HG03025 (cell line): ENCODE results near the gene MIGA1.
"Not testable (repeated sequence)": the region's sequence is repeated elsewhere in the genome, so short reads cannot be mapped to it uniquely, and the experiment has no call there.

Experiments used
- ATAC-seq: cut with Tn5 transposase; IDR thresholded peaks from one replicate; pipeline ENCODE4 v1.9.1; 2021; ENCODE audit warnings: mild to moderate bottlenecking, moderate library complexity; ENCODE audit not compliant: unreplicated experiment, low FRiP score

The MIGA1 gene

DNA sequence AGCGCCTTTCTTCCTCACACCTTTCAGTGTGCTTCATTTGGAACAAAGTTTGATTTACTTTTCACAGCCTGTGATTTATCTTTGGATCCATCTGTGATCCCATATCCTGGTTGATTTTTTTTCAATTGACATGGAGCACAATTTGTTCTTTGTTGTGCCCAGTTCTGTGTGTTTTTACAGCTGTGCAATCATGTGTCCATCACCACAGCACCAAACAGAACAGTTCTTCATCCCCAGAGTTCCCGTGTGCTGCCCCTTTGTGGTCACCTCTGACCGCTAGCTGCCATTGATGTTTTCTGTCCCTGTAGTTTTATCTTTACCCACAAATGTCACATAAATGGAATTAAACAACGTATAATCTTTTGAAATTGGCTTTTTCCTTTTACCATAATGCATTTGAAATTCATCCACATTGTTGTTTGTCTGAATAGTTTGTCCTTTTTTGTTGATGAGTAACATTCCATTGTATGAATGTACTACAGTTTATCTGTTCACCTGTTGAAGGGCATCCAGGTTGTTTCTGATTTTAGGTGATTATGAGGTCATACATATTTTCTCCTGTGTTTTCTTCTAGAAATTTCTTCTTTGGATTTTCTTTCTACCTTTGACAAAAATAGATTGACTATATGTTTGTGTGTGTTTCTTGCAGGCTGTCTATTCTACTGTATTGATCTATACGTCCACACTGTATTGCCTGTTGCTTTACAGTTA lies 17.4 kb downstream of the MIGA1 start:
- no peak for ATAC-seq

DNA sequence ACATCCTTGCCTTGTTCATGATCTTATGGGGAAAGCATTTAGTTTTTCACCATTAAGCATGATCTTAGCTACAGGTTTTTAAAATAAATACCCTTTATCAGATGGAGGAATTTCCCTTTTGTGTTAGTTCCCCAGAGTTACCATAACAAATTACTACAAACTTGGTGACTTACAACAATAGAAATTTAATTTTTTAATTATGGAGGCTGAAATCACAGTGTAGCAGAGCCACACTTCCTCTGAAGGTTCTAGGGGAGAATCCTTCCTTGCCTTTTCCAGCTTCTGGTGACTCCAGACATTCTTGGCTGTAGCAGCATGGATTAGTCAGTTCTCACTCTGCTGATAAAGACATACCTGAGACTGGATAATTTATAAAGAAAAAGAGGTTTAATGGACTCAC lies 18.5 kb downstream of the MIGA1 start:
- no peak for ATAC-seq

DNA sequence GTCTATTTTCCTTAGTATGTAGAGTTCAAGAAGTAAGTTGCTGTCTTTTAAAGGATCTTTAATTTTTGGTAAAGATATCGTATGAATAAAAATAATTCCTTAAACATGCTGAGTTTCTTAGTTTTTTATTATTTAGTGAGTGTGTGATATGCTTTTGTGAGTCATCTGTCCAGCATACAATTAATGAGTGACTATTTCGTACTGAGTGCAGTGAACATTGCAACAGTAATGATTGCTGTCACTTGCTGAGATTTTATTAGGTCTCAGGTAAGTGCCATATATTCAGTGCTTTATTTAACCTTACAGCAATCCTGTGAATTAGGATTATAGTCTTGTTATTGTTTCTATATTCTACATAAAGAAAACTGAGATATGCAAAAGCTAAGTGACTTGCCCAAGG lies 22.6 kb downstream of the MIGA1 start:
- no peak for ATAC-seq

DNA sequence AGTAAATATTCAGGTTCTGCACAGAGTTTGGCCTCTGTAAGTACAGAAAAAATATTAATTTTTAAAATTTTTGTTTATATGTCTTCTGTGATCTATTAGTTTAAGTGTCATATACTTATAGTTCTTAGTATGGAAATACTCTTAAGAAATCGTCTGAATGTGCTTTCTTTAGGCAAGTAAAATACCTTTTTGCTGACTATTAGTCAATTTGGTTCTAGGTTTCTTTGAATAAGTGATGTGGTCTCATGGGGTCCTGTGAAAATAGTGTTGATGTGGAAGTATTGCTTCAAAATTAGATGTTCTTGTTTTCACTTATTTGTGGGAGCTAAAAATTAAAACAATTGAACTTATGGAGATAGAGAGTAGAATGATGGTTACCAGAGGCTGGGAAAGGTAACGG lies 23.9 kb downstream of the MIGA1 start:
- ATAC-seq: no peak

DNA sequence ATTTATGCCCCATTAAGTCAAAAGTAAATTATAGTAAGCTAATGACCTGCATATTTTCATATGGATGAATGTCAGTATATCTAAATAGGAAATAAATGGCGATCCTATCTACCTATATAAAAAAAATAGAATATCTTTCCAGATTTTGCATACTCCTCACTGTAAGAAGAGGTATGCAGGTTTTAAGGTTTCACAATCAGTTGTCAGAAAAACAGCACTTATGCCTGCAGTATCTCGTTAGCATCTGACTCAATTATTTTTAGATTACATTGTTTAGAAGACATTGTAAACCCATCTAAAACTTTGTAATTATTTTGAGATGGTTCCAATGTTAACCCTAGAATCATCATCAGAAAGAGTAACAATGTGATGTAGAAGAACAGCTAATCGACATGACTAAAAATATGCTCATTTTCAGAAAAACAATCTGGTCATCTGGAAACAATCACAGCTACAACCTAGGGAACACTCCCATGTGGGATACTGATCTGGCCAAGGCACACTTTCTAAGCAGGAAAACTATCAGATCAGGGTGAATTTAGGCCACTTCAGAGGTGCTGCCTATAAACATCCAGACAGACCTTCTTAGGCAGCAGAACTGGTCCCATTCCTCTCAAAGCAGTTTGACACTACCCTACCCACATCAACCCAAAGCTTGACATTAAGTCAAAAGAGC lies 30.5 kb downstream of the MIGA1 start:
- not testable (repeated sequence) for ATAC-seq

DNA sequence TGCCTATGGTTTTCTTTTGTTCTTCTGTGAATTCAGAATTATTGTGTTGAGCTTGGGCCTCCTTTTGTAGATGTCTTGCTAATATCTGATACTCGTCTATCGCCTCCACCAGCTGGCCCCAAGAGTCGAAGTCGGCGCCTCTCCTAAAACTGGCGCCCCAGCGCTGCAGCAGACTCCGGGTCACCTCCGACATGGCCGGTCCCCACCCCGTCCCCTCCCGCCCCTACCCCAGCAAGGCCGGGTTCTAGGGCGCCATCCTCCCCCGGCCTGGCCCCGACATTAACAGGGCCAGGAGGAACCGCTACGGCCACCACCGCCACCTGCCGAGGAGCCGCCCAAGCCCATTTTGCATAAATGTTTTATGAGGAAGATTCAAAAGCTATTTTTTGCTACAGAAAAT lies 32.1 kb downstream of the MIGA1 start:
- not testable (repeated sequence) for ATAC-seq

DNA sequence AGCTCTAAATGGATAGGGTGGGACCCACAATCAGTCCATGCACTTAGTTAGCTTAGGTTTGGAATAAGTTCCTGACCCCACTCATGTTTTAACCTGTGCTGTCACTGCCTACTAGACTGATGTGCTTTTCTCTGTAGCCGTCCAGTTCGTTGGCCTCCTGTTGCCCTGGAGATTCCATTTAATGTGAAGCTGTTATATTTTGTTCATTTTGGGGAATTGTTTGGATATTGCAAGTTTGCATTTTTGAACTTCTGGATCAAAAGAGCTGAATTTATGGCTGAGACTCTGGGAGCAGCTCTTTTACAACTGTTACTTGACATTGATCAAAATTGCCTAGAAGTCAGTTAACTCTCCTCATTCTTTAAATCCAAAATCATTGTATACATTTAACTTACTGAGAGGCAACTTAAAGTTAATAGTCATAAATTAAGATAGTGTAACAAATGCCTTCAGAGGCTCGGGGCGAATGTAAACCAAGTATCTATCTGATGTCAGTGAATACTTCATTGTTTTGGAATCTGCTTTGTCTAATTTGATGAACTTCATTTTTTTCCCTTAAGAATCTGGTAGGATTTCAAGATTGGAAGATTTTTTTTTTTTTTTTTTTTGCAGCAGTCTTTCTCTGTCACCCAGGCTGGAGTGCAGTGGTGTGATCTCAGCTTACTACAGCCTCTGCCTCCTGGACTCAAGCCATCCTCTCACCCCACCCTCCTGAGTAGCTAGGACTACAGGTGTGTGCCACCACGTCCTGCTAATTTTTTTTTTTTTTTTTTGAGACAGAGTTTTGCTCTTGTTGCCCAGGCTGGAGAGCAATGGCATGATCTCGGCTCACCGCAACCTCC lies 38.1 kb downstream of the MIGA1 start:
- no peak for ATAC-seq

DNA sequence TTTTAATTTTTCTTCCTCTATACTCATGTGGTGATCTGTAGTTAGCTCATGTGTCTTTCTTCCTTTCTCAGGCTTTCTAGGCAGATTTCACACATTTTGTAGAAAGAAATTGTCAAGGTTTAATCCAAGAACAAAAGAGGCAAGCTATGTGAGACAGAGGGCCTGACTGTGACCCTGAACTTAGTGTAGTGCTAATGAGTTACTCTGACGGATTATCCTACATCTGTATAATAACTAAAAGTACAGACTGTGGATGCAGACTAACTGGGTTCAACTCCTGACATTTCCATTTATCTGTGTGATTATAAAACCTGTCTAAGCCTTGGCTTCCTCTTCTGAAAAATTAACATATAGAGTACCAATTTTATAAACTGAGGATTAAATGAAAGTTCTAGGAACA lies 40.7 kb downstream of the MIGA1 start:
- no peak for ATAC-seq

DNA sequence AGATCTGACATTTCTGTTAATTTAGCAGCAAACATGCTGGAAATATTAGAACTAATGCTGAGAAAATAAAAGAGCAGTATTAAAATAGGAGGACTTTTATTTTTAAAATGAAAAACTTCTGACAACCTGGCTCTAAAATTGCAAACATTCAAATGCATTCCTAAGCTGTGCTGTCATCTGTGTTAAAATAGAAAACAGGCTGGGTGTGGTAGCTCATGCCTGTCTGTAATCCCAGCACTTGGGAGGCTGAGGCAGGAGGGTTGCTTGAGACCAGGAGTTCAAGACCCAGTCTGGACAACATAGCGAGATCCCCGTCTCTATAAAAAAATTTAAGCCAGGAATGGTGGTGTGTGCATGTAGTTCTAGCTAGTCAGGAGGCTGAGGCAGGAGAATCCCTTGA lies 44.6 kb downstream of the MIGA1 start:
- no peak for ATAC-seq

DNA sequence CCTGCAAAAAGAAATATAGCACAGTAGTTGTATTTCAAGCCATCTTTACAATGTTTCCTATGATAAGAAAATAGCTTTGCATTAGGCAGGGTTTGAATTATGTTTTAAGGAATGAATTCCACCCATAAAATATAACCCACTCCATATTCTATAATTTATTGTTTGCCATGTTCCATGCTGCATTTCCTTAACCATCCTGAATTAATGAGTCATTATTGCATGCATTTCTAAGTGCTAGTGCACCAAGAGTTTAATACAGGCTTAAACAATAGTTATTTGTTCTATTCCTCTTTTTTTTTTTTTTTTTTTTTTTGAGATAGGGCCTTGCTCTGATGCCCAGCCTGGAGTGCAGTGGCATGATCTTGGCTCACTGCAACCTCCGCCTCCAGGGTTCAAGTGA lies 45.2 kb downstream of the MIGA1 start:
- no peak for ATAC-seq

DNA sequence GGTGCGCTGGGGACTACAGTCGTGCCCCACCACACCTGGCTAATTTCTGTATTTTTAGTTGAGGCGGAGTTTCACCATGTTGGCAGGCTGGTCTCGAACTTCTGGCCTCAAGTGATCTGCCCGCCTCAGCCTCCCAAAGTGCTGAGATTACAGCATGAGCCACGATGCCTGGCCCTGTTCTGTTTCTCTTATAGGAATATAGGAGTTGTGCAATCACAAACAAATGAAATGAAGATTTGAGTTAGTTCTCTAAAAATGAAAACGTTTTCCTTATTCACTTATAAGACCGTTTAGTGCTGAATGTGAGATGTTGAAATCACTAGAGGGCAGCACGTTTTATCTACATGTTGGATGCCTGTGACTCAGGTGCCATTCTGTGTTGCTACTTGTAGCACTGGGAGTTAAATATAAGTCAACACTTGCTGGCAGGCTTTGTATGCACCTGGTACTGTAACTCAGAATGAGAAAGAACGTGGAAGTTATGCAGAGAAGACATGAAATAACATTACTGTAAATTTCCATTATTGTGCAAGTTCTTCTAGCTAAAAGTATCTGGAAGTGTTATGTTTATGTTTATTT lies 45.8 kb downstream of the MIGA1 start:
- no peak for ATAC-seq

DNA sequence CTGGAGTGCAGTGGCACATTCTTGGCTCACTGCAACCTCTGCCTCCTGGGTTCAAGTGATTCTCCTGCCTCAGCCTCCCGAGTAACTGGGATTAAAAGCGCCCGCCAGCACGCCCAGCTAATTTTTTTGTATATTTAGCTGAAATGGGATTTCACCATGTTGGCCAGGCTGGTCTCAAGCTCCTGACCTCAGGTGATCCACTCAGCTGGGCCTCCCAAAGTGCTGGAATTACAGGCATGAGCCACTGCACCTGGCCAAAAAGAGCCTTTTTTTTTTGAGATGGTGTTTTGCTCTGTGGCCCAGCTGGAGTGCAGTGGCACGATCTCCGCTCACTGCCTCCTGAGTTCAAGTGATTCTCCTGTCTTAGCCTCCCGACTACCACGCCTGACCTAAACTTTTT lies 47.4 kb downstream of the MIGA1 start:
- not testable (repeated sequence) for ATAC-seq

DNA sequence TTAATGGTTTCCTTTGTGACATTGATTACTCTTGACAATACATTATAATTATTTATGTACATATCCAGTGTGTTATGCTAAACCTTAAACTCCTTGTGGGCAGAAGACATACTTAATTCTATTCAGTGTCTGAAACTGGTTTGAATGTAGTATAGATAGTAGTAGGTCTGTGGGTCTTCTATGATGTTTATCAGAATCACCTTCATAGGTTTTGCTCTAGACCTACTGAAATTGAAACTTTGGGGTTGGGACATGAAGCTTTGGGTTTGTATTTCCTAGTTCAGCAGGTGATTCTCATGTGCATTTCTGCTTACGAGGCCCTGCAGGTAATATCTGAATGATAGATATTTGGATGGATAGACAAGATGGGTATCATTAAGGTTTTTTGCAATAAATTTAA lies 48.6 kb downstream of the MIGA1 start:
- no peak for ATAC-seq

DNA sequence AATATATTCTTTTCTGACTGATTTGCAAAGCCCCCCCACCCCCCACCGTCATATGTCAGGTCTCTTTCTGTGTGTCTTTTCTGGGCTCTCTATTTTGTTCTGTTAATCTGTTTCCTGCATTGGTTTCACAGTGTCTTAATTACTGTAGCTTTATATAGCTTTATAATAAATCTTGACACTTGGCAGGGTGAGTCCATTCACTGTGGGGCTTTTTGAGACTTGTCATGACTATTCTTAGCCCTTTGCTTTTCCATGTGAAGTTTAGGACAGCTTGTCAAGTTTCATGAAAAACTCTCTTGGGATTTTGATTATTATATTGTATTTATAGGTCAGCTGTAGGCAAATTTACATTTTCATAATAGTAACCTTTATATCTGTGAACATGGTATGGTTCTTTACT lies 50.4 kb downstream of the MIGA1 start:
- no peak for ATAC-seq

DNA sequence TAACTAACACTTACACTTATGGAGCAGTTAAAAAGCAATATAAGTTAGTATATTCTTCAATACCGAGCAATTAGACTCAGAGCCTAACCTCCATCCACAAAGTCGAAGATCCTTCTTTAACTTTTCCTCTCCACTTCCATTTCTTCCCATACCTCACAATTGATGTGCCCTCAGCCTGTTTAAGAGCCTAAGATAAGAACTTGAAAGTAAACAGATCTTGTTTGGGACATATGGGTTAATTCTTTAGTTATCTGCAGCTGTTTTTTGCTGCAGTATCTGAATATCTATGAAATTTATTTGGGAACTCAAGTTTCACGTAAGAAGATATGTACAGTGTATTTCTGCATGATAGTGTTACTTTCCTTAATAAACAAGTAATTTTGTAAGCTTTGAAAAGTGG lies 51.5 kb downstream of the MIGA1 start:
- ATAC-seq: no peak

DNA sequence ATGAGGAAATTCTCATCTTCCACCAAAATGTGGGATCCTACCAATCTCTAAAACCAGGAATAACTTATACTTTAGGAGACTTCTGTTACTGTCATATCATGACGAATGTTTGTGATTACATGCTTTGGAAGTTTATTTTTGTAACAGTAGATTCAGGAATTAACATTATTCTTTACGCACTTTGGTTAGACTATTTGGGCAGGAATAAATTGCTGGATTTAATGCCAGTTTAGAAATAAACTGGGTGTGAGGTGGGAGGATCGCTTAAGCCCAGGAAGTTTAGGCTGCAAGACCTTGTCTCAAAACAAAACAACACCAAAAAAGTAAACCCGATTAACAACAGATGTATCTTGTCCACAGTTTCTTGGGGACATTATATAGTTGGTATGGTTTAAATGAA lies 52.1 kb downstream of the MIGA1 start:
- ATAC-seq: no peak

DNA sequence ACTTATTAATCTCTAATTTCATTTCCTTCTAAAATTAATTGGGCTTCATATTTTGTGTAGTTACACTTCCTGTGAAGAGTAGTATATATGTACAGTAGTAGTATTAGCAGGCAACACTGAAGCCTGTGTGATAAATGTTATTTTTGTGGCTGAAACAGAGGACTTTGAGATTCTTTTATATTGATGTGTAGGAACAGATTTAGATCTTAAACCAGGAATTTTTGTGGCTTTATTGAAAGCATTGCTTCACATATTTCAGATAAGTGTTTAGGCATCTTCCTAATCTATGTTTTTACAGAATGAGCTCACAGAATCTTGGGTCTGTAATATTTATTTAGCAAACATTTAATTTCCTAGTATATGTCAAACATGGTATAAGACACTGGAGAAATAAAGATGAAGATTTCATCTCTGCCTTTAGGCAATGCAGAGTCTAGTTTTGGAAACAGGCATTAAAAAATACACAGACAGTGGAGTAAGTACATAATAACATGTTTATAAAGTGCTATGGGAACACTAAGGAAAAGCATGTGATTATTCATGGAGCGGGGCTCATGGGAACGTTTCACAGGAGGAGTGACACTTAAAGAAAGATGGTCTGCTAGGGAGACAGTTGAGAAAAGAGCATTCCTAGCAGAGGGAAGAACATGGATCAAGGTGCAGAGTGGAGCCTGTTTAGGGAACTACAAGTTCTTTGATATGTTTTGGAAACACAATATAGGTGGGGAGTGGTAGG lies 52.7 kb downstream of the MIGA1 start:
- no peak for ATAC-seq

DNA sequence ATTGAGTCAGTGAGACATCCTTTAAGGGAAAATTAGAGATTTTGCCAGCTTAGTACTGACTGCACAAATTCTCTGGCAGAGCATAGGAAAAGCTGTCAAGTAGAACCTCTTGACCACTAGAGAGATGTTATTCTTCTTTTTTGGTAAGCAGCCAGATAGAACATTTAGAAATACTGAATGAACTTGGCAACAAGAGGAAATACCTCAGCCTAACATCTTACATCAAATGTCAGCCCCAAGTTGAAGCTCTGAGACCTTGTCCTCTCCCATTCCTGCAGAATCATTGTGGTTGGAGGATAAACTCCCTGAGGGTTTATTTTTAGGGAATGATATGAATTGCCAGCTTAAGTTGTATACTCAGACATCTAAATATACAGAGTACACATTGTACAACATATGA lies 53.5 kb downstream of the MIGA1 start:
- no peak for ATAC-seq

DNA sequence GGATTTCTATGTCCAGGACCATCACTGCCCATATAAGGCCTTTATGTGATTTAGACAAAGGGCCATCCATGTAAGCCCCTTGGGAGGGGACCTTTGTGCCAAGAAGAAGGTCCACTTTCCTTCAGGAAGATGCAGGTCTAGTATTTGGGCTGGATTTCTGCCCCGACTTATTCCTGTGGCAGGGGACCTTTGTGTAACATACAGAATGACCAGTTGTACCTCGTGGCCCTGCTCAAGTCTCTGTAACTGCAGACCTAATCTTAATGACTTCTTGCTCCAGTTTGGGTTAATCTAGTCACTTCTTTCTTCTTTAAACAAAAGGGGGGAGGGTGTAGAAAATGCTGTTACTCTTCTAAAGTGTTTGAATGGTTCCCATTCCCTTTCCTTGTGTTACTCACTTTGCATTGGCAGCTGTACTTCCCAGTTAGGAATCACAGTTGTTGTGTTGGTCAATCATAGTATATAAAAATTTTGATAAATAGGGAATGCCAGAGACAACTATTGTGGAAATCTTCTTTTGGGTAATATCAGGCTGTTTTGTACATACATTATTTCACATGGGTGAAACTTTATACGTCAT lies 54.2 kb downstream of the MIGA1 start:
- no peak for ATAC-seq

DNA sequence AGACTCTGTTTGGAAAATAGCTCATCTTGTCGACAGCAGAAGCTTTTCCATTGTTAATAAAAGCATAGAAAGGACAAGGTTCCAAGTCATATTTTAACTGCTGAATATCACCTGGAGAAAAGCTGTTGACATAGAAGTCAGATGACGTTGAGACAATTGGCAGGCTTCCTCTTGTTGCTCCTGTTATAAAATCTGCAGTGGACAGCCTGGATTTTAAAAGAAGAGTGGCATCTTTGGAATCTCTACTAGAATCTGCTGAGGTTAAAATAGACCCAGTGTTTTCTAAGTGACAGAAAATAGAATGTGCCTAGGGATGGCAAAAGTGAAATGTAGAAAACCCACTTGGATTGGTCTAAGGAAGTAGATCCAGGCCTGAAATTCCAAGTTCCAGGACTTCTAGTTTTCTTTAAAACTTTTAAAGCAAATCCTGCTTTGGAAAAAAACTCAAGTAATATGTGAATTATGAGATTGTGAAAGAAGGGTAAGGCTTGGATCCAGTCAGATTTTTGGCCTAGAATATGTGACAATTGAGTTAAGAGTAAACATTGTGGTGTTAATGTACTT lies 55.4 kb downstream of the MIGA1 start:
- ATAC-seq: no peak
